Ascending aorta (tissue), 2 donors: Measurements from ENCODE around the gene SPATA2. TPM values are rescaled to one million over a fixed set of nuclear protein-coding genes. Genes with fewer than 3 reads are reported as not detected.
"Not testable (repeated sequence)": the region's sequence is repeated elsewhere in the genome, so short reads cannot be mapped to it uniquely, and the experiment has no call there.

ENCODE experiments used
- DNase-seq, 2 donors: peaks; one replicate each; pipeline ENCODE4 v3.0.0-alpha.2; 2019; ENCODE audit warnings: low spot score in 2 of 2
- H3K27ac ChIP-seq, 2 donors: fragments of 200-600 bp; sonication (generic); one replicate each; pipeline ENCODE4 v1.5.1; 2016 to 2017; ENCODE audit warnings: mild to moderate bottlenecking in 1 of 2
- H3K27me3 ChIP-seq: fragments of 200-600 bp; sonication (generic); one replicate; pipeline ENCODE4 v1.5.1; 2017
- H3K36me3 ChIP-seq, 2 donors: fragments of 200-600 bp; sonication (generic); one replicate each; pipeline ENCODE4 v1.5.1; 2016
- H3K4me1 ChIP-seq, 2 donors: fragments of 200-600 bp; sonication (generic); one replicate each; pipeline ENCODE4 v1.5.1; 2016 to 2017; ENCODE audit warnings: mild to moderate bottlenecking in 1 of 2
- H3K4me3 ChIP-seq, 2 donors: fragments of 200-600 bp; sonication (generic); one replicate each; pipeline ENCODE4 v1.5.1; 2016 to 2017; ENCODE audit warnings: mild to moderate bottlenecking in 1 of 2
- H3K9me3 ChIP-seq, 2 donors: fragments of 200-600 bp; sonication (generic); one replicate each; pipeline ENCODE4 v1.5.1; 2016
- intact Hi-C: fragments of 100-400 bp; cut with DNase I; formaldehyde crosslinking; loops from one replicate; pipeline ENCODE4 v1.15.1; 2023
- total RNA-seq: library from RNA; depleted of rRNA; stranded (reverse); fragments of >200 nt; gene quantifications from one replicate; pipeline ENCODE4 v1.1.0, GENCODE V29; 2016
- TF ChIP-seq, protein P1 (sequence below), 3 experiments: fragments of 200-600 bp in 2 of 3; fragments of 450-650 bp in 1 of 3; sonication (generic) in 2 of 3; IDR thresholded peaks; one replicate each; pipeline ENCODE4 v1.5.1; 2016 to 2019; ENCODE audit warnings: antibody characterized with exemption in 3 of 3, mild to moderate bottlenecking in 1 of 3, moderate library complexity in 1 of 3

Gene SPATA2, protein sequence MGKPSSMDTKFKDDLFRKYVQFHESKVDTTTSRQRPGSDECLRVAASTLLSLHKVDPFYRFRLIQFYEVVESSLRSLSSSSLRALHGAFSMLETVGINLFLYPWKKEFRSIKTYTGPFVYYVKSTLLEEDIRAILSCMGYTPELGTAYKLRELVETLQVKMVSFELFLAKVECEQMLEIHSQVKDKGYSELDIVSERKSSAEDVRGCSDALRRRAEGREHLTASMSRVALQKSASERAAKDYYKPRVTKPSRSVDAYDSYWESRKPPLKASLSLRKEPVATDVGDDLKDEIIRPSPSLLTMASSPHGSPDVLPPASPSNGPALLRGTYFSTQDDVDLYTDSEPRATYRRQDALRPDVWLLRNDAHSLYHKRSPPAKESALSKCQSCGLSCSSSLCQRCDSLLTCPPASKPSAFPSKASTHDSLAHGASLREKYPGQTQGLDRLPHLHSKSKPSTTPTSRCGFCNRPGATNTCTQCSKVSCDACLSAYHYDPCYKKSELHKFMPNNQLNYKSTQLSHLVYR
- 7.6 TPM for total RNA-seq

DNA sequence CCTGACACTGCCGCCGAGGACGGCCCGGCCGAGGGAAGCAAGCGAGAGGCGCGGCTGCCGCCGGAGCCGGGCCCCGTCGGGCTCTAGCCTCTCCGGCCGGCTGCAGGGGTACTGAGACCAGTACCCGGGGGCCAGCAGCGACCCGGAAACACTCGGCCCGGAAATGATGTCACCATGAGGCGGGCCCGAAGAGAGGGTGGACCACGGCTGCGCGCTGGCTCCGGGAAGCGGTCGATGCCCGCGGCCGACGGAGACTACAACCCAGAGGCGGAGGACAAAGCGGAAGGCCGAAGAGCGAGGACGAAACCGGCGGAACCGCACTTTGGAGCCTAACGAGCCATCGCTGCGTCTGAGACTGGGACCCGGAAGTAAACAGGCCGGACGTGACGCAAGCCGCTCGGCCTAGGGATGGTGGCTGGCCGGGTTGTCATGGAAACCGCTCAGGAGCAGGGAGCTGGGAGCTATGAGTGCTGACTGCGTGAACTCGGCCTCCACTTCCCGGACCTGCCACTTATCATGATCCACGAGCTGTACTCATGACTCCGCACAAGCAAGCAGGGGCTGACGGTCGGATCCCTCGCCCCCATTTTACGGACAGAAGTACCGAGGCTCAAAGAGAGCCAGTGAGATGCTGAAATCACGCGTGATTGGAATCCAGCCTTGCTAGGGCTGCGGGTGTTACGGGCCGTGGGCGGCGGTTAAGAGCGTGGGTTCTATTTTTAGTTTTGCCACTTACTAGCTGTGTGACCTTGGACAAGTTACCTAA is at the start of gene SPATA2:
SPATA2 (minus strand) TSS at position 150 of the 766 bp plus-strand sequence. CDS start 7,039 bp downstream, outside the sequence.
- no peaks in the 10 kb centered on the region for H3K27me3 ChIP-seq
- intact Hi-C loops = loop anchor here (1.0 to 10.0 kb wide), 3 partner anchors 21 to 201 kb away; partner anchors contain the start of genes B4GALT5, RNF114 and SLC9A8
- H3K9me3 ChIP-seq = no peaks in the 10 kb centered on the region
- peak; percentile 89 to 99 for DNase-seq
- TF ChIP-seq, protein P1, sequence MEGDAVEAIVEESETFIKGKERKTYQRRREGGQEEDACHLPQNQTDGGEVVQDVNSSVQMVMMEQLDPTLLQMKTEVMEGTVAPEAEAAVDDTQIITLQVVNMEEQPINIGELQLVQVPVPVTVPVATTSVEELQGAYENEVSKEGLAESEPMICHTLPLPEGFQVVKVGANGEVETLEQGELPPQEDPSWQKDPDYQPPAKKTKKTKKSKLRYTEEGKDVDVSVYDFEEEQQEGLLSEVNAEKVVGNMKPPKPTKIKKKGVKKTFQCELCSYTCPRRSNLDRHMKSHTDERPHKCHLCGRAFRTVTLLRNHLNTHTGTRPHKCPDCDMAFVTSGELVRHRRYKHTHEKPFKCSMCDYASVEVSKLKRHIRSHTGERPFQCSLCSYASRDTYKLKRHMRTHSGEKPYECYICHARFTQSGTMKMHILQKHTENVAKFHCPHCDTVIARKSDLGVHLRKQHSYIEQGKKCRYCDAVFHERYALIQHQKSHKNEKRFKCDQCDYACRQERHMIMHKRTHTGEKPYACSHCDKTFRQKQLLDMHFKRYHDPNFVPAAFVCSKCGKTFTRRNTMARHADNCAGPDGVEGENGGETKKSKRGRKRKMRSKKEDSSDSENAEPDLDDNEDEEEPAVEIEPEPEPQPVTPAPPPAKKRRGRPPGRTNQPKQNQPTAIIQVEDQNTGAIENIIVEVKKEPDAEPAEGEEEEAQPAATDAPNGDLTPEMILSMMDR (IDR thresholded peaks at IDR 0.05) = no peak
- H3K36me3 ChIP-seq = no peaks in the 10 kb centered on the region
- peak within 1 kb of the TSS; percentile 95 to 100 for H3K27ac ChIP-seq
- peak within 1 kb of the TSS; percentile 83 to 88 for H3K4me3 ChIP-seq
- H3K4me1 ChIP-seq = peaks cover 7 to 18% of the 10 kb centered on the region in 2 donors

DNA sequence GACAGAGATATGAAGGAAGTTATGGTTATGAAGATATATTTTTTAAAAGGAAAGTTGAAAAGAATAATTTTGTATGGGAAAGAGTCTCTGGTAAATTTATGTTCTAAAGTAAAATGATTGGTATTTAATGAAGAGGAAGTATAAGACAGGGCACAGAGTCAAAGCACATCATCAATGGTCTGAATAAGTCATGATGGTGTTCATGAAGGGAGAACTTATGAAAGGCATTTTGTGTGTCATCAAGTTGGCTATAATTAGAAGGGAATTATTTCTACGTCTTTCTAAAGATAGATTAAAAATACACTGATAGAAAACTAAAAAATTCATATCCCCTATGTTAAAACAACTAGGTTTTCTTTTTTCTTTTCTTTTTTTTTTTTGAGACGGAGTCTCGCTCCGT is 46.1 kb upstream of the SPATA2 start:
- intact Hi-C loops = no loop called here
- TF ChIP-seq, protein P1 (IDR thresholded peaks at IDR 0.05) = no peak
- Histone ChIP-seq H3K36me3 (peaks cover 14 to 19% of the 10 kb centered on the region in 2 donors), H3K9me3 (no peaks in the 10 kb centered on the region), H3K4me3 (no peak overlapping the region), H3K27me3 (no peaks in the 10 kb centered on the region), H3K27ac (no peak overlapping the region), H3K4me1 (no peaks in the 10 kb centered on the region)
- DNase-seq = no peak

DNA sequence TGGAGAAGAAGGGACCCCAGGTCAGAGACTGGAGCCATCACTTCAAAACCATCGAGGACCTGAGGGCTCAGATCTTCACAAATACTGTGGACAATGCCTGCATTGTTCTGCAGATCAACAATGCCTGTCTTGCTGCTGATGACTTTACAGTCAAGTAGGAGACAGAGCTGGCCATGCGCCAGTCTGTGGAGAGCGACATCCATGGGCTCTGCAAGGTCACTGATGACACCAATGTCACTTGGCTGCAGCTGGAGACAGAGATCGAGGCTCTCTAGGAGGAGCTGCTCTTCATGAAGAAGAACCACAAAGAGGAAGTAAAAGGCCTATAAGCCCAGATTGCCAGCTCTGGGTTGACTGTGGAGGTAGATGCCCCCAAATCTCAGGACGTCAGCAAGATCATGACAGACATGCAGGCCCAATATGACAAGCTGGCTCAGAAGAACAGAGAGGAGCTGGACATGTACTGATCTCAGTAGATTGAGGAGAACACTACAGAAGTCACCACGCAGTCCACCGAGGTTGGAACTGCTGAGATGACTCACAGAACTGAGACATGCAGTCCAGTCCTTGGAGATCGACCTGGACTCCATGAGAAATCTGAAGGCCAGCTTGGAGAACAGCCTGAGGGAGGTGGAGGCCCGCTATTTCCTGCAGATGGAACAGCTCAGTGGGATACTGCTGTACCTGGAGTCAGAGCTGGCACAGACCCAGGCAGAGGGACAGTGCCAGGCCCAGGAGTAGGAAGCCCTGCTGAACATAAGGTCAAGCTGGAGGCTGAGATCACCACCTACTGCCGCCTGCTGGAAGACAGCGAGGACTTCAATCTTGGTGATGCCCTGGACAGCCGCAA is 42.0 kb upstream of the SPATA2 start:
- H3K9me3 ChIP-seq, H3K4me3 ChIP-seq, DNase-seq, H3K27ac ChIP-seq, intact Hi-C loops, H3K4me1 ChIP-seq, H3K27me3 ChIP-seq: not testable (repeated sequence)
- peaks cover 50 to 55% of the 10 kb centered on the region in 2 donors for H3K36me3 ChIP-seq

DNA sequence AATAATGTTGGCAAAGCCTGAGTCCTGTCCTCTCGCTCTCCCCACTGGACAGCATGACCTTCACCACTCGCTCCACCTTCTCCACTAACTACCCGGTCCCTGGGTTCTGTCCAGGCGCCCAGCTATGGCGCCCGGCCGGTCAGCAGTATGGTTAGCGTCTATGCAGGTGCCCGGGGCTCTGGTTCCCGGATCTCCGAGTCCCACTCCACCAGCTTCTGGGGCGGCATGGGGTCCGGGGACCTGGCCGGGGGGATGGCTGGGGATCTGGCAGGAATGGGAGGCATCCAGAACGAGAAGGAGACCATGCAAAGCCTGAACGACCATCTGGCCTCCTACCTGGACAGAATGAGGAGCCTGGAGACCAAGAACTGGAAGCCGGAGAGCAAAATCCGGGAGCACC is 41.4 kb upstream of the SPATA2 start:
- H3K27ac ChIP-seq = no peak overlapping the region
- H3K4me1 ChIP-seq = no peaks in the 10 kb centered on the region
- no peak for DNase-seq
- TF ChIP-seq, protein P1 (IDR thresholded peaks at IDR 0.05) = no peak
- intact Hi-C loops = no loop called here
- peaks cover 53 to 61% of the 10 kb centered on the region in 2 donors for H3K36me3 ChIP-seq
- H3K4me3 ChIP-seq = no peak overlapping the region
- H3K27me3 ChIP-seq = no peaks in the 10 kb centered on the region
- no peaks in the 10 kb centered on the region for H3K9me3 ChIP-seq

DNA sequence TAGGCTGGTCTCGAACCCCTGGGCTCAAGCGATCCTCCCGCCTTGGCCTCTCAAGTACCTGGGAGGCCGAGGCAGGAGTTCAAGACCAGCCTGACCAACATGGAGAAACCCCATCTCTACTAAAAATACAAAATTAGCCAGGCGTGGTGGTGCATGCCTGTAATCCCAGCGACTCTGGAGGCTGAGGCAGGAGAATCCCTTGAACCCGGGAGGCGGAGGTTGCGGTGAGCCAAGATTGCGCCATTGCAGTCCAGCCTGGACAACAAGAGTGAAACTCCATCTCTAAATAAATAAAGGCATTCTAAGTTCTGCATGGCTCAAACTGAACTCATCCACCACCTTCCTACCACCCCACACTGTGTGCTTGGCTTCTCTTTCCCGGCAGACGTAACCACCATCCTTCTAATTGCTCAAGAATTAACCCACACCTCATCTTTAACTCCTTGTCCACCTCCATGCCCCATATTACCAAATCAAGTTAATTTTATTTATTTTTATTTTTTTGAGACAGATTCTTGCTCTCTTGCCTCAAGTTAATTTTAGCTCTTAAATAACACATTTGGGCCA is 40.6 kb upstream of the SPATA2 start:
- H3K4me3 ChIP-seq, H3K27me3 ChIP-seq, H3K27ac ChIP-seq, intact Hi-C loops, DNase-seq, H3K9me3 ChIP-seq, H3K4me1 ChIP-seq: not testable (repeated sequence)
- H3K36me3 ChIP-seq = peaks cover 57 to 68% of the 10 kb centered on the region in 2 donors

DNA sequence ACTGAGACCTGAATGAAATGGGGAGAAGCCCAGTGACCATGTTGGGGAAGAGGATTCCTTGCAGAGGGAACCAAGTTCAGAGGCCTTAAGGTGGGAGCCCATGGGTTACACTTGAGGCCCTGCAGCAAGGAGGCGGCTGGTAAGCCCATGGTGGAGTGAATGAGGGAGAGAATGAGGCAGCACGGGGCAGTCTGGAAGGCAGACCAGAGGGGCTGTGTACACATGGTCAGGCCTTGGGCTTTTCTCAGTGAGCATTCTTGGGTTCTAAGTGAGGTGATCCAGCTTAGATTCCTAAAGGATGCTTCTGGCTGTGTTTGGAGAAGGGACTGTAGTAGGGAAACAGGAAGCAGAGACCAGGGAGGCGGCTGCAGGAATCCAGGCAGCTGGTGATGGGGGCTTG is 39.8 kb upstream of the SPATA2 start:
- Histone ChIP-seq H3K27ac (no peak overlapping the region), H3K4me1 (no peaks in the 10 kb centered on the region), H3K27me3 (no peaks in the 10 kb centered on the region), H3K36me3 (peaks cover 64 to 74% of the 10 kb centered on the region in 2 donors), H3K4me3 (no peak overlapping the region), H3K9me3 (no peaks in the 10 kb centered on the region)
- no peak for DNase-seq
- intact Hi-C loops = no loop called here
- TF ChIP-seq, protein P1 (IDR thresholded peaks at IDR 0.05) = no peak
